ENCODE measurements around the gene CFAP43.

- TF ChIP-seq, protein P1, sequence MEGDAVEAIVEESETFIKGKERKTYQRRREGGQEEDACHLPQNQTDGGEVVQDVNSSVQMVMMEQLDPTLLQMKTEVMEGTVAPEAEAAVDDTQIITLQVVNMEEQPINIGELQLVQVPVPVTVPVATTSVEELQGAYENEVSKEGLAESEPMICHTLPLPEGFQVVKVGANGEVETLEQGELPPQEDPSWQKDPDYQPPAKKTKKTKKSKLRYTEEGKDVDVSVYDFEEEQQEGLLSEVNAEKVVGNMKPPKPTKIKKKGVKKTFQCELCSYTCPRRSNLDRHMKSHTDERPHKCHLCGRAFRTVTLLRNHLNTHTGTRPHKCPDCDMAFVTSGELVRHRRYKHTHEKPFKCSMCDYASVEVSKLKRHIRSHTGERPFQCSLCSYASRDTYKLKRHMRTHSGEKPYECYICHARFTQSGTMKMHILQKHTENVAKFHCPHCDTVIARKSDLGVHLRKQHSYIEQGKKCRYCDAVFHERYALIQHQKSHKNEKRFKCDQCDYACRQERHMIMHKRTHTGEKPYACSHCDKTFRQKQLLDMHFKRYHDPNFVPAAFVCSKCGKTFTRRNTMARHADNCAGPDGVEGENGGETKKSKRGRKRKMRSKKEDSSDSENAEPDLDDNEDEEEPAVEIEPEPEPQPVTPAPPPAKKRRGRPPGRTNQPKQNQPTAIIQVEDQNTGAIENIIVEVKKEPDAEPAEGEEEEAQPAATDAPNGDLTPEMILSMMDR (IDR thresholded peaks at IDR 0.05), result no peak
- TF ChIP-seq POLR2AphosphoS5 (IDR thresholded peaks at IDR 0.05) (no peak), POLR2A (IDR thresholded peaks at IDR 0.05) (no peak), EP300 (IDR thresholded peaks at IDR 0.05) (no peak)
Observed at GRCh38 chr10:104223304-104223703, 8.9 kb downstream of the CFAP43 start.

Data from sigmoid colon (tissue), 4 donors.